ENCODE results near the gene SURF6.

The SURF6 gene

DNA sequence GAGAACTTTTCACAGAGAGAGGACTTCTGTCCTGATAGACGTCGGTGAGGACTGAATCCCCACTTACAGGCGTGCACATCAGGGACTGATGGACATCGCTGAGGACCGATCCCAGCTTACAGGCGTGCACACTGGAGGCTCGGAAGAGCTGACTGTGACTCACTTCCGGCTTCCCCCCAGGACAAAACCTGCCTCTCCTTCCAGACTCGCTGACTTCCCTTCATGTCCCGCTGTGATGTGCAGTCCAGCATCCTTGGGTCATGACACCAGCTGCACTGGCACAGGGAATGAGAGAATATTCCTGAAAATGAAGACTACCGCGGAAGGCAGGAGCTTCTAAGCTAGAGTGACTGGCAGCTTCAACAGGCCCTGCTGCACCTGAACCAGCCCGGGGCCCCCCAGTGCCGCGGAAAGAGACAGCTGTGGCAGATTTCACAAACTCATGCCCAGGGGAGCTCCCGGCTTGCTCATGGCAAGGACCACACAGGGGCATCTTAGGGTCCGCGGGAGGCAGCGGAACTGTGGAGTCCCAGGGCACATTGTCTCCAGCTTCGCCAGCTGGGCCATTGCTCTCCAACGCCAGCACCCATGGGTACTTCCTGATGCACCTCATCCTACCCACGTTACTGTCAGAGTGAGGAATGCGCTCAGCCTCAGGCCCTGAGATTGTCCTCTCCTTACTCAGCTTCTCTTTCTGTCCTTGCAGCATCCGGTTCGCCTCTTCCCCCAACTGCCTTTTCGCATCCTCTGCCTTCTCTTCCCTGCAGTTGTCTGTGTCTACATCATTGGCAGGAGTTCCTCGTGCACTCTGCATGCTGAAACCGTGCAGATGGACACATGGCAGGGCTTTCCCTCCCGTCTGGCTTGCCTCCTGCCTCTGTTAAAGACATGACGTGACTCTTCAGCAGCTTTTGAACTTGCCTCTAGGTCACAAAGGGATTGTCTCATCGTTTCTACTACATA, 29.5 kb downstream of the SURF6 start:
- TF ChIP-seq CTCF (IDR thresholded peaks at IDR 0.05), result no peak

GRCh38 chr9:133305731-133306130, 30.3 kb downstream of the SURF6 start:
- TF ChIP-seq CTCF (IDR thresholded peaks at IDR 0.05), result no peak

DNA sequence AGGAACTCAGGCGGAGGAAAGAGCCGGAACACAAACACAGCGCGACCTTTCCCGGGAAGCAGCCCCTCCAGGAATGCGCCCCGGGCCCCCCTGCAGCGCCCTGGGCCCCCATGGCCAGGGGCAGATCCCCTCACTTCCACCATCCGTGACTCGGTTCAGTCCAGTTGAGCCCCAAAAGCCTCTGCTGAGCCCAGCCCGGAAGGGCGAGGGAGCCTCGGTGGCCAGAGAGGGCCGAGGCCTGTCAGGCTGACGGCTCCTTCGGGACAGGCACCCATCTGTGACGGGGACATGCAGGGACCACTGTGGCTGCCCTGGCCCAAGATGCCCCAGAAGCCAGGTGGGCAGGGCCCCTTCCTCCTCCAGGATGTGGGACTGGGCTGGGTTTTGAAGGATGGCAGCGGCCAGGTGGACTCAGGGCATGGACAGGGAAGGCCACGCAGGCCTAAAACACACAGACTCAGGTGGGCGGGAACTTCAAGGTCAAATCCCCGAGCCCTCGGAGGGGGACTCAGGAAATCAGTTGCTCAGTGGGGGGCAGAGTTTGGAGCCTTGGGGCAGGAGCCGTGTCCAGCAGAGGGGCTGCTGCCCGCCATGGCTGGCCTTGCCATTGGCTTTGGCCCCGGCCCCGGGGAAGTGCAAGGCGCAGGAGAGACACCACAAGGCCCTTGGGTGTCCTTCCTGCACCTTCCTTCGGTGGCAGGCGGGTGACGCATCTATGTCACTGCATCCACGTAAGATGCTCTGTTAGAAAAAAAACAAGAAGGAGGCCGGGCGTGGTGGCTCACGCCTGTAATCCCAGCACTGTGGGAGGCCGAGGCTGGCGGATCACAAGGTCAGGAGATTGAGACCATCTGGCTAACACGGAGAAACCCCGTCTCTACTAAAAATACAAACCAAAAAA, 31.3 kb downstream of the SURF6 start:
- no peak for TF ChIP-seq CTCF (IDR thresholded peaks at IDR 0.05)

GRCh38 chr9:133304158-133304470, 31.9 kb downstream of the SURF6 start:
- no peak for TF ChIP-seq CTCF (IDR thresholded peaks at IDR 0.05)

DNA sequence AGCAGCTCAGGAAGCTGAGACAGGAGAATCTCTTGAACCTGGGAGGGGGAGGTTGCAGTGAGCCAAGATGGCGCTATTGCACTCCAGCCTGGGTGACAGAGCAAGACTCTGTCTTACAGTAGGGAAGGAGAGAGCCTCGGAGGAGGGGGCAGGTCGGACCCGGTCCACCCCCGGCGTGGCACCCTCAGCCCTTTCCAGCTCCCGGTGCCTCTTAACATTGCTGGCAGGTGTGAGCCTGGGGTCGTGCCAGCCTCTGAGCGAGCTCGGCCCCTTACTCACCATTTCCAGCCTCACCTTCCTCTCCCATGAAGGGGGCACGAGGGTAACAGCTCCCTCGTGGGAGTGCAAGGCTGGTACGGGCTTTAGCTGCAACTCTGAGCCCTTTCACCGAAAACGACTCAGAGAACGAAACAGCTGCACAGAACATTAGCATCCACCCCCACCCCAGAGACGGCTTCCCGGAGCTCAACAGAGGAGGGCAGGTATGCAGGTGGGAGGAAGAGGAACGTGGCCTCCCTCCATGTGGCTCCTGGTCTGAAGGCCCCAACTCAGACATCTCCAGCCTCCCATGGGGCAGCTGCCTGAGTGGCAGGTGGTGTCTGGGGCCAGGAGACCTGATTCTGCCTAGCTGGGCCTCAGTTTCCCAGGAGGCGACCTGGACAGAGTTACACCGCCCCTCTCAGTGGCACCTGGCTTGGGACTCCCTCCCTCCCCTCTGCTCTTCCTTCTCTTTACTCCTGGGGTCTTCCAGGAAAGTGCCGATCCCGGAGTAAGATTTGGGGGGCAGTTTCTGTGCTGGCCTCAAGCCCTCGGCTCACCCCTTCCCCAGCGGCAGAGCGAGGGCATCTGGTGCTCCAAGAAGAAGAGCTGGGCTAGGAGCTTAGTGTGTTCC, 32.5 kb downstream of the SURF6 start:
- TF ChIP-seq CTCF (IDR thresholded peaks at IDR 0.05), result no peak

DNA sequence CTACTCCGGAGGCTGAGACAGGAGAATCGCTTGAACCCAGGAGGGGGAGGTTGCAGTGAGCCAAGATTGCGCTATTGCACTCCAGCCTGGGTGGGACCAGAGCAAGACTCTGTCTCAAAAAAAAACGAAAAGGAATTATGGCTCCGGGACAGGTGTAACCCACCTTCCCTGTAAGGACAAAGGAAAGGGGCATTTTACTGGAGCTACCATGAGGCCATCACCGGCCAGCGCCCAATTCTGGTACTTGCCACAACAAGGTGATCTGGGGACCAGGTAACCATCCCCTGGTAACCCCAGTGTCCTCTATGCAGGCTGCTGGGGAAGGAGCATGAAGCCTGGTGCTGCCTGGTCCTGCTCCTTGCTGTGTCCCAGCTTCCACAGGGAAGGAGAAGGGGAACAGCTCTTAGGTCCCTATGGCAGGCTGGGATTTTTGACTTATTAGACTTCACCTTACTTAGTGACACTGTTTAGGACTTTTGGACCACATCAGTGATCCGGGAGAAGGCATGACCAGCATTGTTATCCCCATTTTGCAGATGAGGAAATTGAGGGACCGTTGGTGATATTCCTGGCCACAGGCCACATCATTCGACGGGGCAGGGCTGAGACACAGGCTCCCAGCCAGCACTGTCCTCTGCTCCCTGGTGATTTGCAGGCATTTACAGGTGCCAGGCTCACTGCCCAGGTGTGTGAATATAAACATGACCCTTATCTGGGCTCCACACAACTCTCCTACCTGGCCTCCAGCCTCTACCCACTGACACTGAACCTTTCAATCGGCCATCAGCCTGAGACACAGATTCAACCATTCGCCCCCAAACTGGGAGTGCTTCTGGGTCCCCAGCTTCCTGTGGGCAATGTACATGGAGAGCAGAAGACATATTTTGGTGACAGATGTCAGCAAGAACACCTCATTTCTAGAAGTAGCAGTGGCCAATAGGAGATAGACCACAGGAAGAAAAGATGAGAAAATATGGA, 34.4 kb downstream of the SURF6 start:
- no peak for TF ChIP-seq CTCF (IDR thresholded peaks at IDR 0.05)

Measured in LNCAP (cell line).